Stimulated activated CD4-positive, alpha-beta T cell treated with anti-CD3 and anti-CD28 coated beads, Interleukin-1b, Interleukin-23, amount 100 ng/mL, for 4 hours (primary cell): ENCODE measurements around the gene KIF5C.
"Not testable (repeated sequence)": the region's sequence is repeated elsewhere in the genome, so short reads cannot be mapped to it uniquely, and the experiment has no call there.

Source experiments
- DNase-seq, 2 donors: peaks; one replicate each; pipeline ENCODE4 v3.0.0-alpha.2; 2020; ENCODE audit warnings: low read depth in 2 of 2

Gene KIF5C

DNA sequence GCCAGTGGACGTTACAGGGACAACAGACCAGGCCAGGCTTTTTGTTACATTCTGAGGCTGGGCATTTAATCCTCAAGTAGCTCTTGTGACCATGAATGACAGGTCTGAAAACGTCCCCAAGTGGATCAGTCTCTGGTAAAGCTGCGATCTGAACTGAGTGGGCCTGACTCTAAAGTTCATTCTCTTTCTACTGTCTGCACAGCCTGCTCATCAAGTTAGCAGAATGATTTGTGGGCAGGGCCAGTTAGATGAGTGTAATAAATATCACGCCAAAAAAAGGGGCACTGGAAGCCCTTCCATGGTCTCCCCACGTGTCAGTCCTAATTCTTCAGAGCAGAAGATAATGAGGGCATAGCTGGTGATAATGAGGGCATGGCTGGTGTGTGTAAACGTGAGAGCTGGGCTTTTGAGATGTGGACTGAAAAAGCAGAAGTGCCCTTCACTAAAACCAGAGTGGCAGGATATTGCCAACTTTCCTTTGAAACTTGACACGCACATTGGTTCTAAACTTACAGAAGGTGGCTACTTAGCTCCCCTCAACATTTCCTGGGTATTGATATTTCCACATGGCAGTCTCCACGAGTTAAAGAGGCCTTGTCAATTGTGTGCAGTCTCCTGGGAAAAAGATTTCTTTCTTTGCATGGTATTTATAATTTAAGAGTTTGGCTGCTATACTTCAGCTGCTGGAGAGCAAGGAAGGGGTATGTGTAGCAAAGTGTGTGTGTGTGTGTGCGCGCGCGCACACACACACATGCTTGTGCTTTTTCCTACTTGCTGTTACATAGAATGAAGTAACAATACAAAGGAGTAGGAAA, 90.8 kb downstream of the KIF5C start:
- no peak for DNase-seq

DNA sequence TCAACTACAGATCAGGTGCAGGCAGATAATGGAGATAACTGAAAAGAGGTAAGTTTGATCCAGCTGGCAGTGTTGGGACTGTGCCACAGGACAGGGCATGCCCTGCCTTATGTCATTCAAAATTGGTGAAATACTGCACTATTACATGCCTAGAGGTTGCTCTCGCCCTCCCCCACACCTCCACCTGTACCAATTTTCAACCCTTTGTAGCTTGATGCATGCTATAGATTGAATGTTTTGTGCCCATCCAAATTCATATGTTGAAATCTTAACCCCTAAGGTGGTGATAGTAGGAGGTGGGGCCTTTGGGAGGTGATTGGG, 91.4 kb downstream of the KIF5C start:
- no peak for DNase-seq

DNA sequence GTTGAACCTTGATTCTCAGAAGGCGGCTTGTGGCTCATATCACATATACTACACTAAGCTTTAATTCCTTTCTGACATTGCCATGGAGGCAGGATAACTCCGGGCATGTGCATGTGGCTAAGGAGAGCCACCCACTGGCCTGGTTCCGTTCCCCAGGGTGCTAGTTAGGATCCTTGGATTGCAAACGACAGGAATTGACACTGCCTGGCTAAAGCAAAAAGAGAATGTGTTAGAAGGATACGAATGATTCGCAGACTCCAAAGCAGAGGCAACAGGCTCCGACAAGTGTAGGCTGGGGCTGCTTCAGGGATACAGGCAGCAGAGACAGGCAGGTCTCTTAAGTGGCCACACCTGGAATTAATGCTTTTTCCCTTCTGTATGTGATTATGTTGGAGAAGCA, 92.0 kb downstream of the KIF5C start:
- DNase-seq = no peak

GRCh38 chr2:148967578-148967977, 92.6 kb downstream of the KIF5C start:
- DNase-seq = no peak

DNA sequence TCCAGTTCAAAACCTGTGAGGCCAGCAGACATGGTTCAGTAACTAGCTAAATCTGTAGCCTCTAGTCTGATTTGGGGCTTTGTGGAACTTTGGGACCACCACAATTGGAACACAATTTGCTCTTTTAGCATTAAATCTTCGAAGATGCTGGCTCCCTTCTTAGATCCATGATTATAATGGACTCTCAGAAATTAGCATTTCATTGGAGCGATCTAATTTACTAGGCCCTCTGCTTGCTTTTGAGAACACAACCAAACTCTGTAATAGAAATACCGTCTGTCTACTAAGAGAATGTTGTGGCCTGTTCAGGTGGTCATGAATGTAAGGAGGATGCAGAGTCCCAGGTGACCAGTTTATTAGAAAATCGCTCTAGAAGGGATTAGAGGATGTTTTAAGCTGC, 93.3 kb downstream of the KIF5C start:
- no peak for DNase-seq

- DNase-seq = no peak
Observed at GRCh38 chr2:148968776-148969319, 93.8 kb downstream of the KIF5C start.

DNA sequence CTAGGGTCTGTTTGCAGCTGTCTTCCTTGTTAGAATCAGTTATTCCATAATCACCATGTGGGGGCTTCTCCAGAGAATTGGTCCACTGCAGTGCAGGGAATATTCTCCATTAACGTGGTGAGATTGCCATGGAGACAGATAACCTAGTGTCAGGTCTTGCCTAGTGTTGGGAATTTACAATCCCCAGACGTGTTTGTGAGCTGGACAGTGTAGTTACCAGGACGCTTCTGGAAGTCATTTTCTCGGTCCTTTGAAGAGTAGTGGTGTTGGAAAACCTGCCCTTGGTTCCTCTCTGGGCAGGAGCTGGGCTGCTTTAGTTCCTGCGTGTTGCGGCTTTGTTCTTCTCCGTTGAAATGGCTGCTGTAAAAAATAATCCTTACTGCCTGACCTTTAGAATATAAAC, 94.6 kb downstream of the KIF5C start:
- DNase-seq = no peak

DNA sequence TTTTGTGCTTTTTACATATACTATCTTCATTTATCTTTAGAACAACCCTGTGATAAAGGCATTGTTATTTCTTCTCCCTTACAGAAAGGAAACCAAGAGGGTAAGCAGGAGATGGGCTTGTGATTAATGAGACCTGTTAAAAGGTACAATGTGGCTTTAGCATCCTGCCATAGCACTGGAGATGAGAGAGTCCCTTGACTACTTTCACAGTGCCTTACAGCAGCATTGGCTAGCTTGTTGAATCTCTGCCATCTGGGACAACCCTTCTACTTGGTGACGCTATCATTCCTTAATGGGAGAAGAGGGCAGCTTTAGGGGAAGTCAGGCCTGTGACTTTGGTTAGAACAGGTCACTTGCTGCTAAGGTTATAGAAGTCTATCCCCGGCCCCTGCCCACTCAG, 95.4 kb downstream of the KIF5C start:
- DNase-seq = no peak

GRCh38 chr2:148971547-148971946, 96.5 kb downstream of the KIF5C start:
- DNase-seq = no peak

GRCh38 chr2:148974095-148974494, 99.1 kb downstream of the KIF5C start:
- DNase-seq = no peak

DNA sequence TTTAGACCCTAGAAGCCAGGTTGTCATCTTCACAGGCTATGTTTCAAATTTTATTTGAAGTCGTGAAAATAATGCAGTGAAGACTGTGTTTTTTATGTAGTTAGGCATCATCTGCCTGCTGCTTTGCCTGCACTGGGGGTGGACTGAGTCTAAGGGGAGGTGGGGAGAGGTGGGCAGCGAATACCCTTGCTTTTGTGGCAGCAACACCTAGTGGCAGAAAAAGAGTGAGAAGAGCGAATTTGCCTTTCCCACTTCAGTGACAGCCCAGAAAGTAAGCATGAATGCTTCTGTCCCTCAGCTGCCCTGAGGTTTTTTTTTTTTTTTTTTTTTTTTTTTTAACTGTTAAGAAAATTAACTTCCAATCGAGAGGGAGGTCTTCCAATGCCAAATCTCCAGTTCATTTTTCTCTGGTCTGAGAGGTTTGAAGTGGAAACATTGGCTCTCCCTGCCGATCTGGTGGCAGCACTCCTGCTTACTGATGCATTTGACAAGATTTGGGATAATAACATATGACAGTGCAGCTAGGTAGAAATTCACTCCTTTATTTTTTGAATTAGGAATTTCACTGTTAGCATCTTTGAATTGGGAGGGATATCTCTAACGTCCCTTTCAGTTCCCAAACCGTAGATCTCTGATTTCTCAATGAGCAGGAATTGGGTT, 103.1 kb downstream of the KIF5C start:
- no peak for DNase-seq

GRCh38 chr2:148978706-148979105, 103.7 kb downstream of the KIF5C start:
- no peak for DNase-seq

DNA sequence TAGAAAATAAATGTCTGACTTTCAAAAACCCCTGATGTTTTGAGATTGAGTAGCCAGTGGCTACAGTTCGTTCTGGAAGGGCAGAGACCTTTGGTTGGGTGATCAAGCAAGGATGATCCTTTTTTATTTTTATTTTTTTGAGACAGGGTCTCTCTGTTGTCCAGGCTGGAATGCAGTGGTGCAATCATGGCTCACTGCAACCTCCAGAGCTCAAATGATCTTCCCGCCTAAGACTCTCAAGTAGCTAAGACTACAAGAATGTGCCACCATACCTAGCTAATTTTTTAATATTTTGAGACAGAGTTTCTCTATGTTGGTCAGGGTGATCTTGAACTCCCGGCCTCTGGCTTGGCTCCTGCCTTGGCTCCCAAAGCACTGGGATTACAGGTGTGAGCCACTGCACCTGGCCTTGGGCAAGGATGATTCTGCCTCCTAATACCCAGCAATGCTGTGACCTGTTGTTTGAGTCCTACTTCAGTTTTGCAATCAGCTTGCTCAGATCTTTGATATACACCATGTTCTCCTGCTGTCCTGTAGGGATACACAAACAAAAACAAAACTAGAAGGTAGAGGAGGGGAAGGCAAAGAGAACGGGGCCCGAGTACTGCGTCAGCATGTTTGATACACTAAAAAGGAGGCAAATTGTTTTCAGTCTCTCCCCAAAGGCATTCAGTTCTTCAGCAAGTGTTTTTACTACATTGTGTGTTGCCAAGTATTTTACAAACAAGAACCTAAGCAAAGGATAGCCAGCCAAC, 104.3 kb downstream of the KIF5C start:
- no peak for DNase-seq

DNA sequence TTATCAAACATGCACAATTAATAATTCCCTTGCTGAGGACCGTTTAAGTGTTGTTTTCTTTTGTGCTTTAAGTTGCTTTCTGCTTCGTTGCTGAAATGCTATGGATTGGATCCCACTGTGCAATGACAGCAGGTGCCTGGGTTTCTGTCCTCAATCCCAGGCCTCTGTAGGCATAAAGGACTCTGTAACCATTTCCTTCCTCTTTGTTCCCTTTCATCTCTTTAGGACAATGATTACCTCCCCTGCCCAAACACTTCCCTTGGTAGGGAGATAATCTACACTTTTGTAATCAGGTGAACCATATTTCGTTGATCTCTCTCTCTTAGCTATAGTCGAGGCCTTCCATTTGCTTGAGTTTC, 104.9 kb downstream of the KIF5C start:
- DNase-seq = no peak

DNA sequence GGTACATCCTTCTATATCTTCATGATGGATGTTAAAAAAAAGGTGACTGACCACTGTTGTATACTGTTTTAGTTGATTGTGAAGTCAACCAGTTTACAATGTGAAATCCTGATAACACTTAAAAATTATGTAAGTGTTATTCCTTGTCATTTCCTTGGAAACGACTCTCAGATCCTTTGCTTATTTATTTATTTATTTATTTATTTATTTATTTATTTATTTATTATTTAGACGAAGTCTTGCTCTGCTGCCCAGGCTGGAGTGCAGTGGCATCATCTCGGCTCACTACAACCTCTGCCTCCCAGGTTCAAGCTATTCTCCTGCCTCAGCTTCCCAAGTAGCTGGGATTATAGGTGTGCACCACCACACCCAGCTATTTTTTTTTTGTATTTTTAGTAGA, 105.5 kb downstream of the KIF5C start:
- DNase-seq = not testable (repeated sequence)

DNA sequence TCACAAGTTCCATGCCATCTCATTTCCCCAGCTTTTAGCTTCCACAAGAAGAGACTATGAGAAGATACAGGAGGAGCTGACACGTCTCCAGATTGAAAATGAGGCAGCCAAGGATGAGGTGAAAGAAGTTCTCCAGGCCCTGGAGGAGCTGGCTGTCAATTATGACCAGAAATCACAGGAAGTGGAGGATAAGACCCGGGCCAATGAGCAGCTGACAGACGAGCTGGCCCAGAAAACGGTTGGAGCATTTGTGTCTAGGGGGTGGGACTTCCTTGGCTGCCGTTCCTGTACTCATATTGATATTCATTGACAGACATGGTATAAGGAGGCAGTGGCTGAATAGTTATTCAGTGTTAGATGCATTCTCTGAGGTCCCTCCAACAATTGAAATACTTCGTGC, 106.3 kb downstream of the KIF5C start:
- DNase-seq = no peak

- no peak for DNase-seq
Observed at GRCh38 chr2:148981781-148982180, 106.8 kb downstream of the KIF5C start.

DNA sequence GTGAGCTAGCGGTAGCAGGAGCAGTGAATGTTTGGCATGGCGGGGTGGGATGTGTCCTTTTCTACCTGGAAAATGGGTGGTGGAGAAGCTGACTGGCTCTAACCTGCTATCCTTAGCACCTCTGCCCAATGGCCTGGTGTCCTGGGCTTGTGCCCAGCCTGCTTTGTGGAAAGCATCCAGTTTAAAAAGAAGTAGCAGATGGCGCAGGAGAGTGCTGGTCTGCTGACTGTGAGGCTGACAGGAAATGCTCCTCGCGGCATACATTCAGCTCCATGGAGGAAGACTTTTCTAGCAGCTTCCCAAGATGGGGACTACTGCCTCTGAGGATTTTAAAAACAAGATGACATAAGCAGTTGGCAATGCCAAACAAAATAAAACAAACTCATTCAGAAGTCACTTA, 107.3 kb downstream of the KIF5C start:
- no peak for DNase-seq

GRCh38 chr2:148983896-148984295, 108.9 kb downstream of the KIF5C start:
- no peak for DNase-seq

GRCh38 chr2:148984449-148984848, 109.4 kb downstream of the KIF5C start:
- DNase-seq = no peak

DNA sequence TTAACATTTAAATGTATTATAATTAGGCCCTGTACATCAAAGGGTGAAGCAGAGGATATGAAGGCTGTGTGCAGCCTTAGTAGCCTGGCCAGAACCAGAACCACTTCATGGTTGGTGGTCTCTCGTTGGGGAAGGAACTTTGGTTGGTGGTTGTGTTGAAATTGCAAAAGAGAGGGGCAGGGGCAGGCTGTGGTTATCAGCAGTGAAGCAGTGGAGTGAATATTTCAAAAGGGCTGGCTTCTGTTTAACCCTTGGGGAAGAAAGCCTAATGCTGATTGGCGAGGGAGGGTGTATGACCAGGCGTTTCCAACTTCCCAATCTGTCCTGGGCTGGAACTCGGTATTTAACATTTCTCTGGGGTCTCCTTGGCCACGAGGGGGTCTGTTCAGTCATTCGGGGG, 112.3 kb downstream of the KIF5C start:
- DNase-seq = no peak

DNA sequence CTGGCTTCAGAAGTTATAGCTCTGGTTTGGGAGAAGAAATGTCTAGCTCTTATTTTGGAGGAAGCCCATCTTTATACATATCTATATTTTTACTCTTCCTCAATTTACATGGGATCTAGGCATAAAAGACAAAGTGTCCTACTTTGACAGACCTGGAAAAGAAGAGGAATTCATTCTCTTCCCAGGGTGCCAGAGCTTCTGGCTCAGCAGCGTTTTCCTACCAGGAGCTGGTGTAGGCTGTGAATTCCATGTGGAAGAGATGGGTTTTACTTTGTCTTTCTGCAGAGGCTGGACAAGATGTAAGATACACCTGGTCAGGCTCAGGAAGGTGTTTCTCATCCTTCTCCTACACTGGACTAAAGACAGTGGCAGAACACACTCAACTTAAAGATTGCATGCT, 113.3 kb downstream of the KIF5C start:
- no peak for DNase-seq
